ENCODE data around the gene ATG14. TPM values are rescaled to one million over a fixed set of nuclear protein-coding genes. Genes with fewer than 3 reads are reported as not detected.
A peak's percentile ranks its signal among the peaks of the same experiment; 100 is the strongest.

Gene ATG14
- polyA plus RNA-seq, 1 of the 3 experiments (the other 2 are of a cell fraction): 4.3 TPM

DNA sequence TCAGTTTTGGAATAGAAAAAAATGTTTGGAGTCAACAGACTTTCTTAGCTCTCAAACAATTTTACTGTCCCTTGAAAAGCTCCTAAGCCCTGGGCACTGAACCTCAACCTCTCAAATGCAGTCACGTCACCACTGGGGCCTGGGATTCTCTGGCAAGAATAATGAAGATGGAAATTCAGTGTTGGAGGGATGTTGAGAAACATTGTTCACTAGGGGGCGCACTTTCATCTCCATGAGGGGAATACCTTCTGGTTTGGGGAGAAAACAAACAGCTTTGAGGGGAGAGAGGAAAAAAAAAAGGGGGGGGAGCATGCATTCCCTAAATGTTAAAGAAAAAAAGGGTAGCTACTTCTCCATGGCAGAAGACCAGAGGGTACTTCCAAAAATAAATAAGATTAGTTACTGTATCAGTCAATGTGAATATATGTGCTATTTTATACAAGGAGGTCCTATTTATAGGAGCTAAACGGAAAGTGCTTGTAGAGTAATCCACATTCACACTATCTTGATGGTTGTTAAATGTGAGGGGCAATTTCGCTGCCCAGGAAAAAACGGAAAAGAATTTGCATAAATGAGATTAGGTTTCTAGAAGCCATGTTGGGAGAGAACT lies 34.6 kb upstream of the ATG14 start (continued):
- TF ChIP-seq IRF3 (IDR thresholded peaks at IDR 0.05; ENCODE audit: low read depth, low read length): no peak

- no peak overlapping the region for H3K4me2 ChIP-seq
- H3K79me2 ChIP-seq (ENCODE audit: insufficient read depth): no peaks in the 10 kb centered on the region
- H2AFZ ChIP-seq (ENCODE audit: low read depth): no peak overlapping the region
- POLR2A ChIA-PET: no interaction called here
- DNase-seq: no peak
- TF ChIP-seq FOXJ3 (CRISPR knock-in tag; IDR thresholded peaks at IDR 0.05): no peak
- no peak for TF ChIP-seq YY1 (IDR thresholded peaks at IDR 0.05; ENCODE audit: low read depth)
- H3K4me1 ChIP-seq (ENCODE audit: control insufficient read depth in 1 of 2, insufficient read depth in 2 of 2, low read depth in 1 of 2, low read length in 1 of 2): peaks cover 0 to under 1% of the 10 kb centered on the region in 2 experiments; a peak in 1 of 4 replicates
- H3K27me3 ChIP-seq (ENCODE audit: insufficient read depth): 0 out of 2 replicates have a peak, but pooled peaks cover 12% of the 10 kb centered on the region
- CTCF ChIA-PET: interaction anchor here (1.2 to 2.3 kb wide), 2 partner anchors 899 to 1033 kb away, joined by 3 to 8 read pairs; no protein-coding TSS in a partner anchor
- H3K9ac ChIP-seq: no peak overlapping the region
- H3K27ac ChIP-seq (ENCODE audit: low read depth in 2 of 2, low read length in 1 of 2): no peak overlapping the region
- H4K20me1 ChIP-seq (ENCODE audit: insufficient read depth): no peaks in the 10 kb centered on the region
- H3K9me3 ChIP-seq: no peaks in the 10 kb centered on the region
- 90% methylated on average over 9 of the region's 9 CpGs for WGBS (ENCODE audit: low lambda C conversion rate)
- no peaks in the 10 kb centered on the region for H3K9me2 ChIP-seq
- peaks cover 3% of the 10 kb centered on the region for H3F3A ChIP-seq (replicated peaks; ENCODE audit: insufficient read depth)
- no peaks in the 10 kb centered on the region for H3K36me3 ChIP-seq (replicated peaks in 1 of 2; ENCODE audit: control insufficient read depth in 1 of 2, insufficient read depth in 2 of 2, low read length in 1 of 2)
- H3K4me3 ChIP-seq (ENCODE audit: low read depth in 2 of 2, low read length in 1 of 2): no peak overlapping the region
These were observed 29.7 kb upstream of the ATG14 start for GRCh38 chr14:55441286-55441685.

- H3K27ac ChIP-seq (ENCODE audit: low read depth in 2 of 2, low read length in 1 of 2): no peak within 1 kb of the TSS
- POLR2A ChIA-PET: no interaction called here
These were observed 28.8 kb upstream of the ATG14 start, which contains the start of gene TBPL2 for GRCh38 chr14:55440385-55440784. Gene TBPL2 (minus strand): TSS chr14:55440616. CDS start chr14:55440449, 167 bp downstream.

More at GRCh38 chr14:55440385-55440784, 28.8 kb upstream of the ATG14 start, which contains the start of gene TBPL2:
- Histone ChIP-seq H3K9me3 (no peaks in the 10 kb centered on the region), H3K4me1 (ENCODE audit: control insufficient read depth in 1 of 2, insufficient read depth in 2 of 2, low read depth in 1 of 2, low read length in 1 of 2) (no peaks in the 10 kb centered on the region), H3K4me2 (no peak within 1 kb of the TSS), H3K9ac (no peak within 1 kb of the TSS), H4K20me1 (ENCODE audit: insufficient read depth) (no peaks in the 10 kb centered on the region), H3K79me2 (ENCODE audit: insufficient read depth) (no peaks in the 10 kb centered on the region), H3K27me3 (ENCODE audit: insufficient read depth) (0 out of 2 replicates have a peak, but pooled peaks cover 15% of the 10 kb centered on the region), H3K9me2 (no peaks in the 10 kb centered on the region), H3F3A (replicated peaks; ENCODE audit: insufficient read depth) (no peaks in the 10 kb centered on the region), H2AFZ (ENCODE audit: low read depth) (no peak within 1 kb of the TSS), H3K36me3 (replicated peaks in 1 of 2; ENCODE audit: control insufficient read depth in 1 of 2, insufficient read depth in 2 of 2, low read length in 1 of 2) (no peaks in the 10 kb centered on the region), H3K4me3 (ENCODE audit: low read depth in 2 of 2, low read length in 1 of 2) (no peak within 1 kb of the TSS)
- WGBS (ENCODE audit: low lambda C conversion rate): 37% methylated on average over 9 of the region's 29 CpGs
- TF ChIP-seq MXI1 (IDR thresholded peaks at IDR 0.05; ENCODE audit: low read depth, low read length) (no peak), EP300 (IDR thresholded peaks at IDR 0.05; ENCODE audit: borderline replicate concordance in 1 of 2, low read depth in 1 of 2, low read length in 1 of 2) (no peak)
- TF ChIP-seq, protein P1, sequence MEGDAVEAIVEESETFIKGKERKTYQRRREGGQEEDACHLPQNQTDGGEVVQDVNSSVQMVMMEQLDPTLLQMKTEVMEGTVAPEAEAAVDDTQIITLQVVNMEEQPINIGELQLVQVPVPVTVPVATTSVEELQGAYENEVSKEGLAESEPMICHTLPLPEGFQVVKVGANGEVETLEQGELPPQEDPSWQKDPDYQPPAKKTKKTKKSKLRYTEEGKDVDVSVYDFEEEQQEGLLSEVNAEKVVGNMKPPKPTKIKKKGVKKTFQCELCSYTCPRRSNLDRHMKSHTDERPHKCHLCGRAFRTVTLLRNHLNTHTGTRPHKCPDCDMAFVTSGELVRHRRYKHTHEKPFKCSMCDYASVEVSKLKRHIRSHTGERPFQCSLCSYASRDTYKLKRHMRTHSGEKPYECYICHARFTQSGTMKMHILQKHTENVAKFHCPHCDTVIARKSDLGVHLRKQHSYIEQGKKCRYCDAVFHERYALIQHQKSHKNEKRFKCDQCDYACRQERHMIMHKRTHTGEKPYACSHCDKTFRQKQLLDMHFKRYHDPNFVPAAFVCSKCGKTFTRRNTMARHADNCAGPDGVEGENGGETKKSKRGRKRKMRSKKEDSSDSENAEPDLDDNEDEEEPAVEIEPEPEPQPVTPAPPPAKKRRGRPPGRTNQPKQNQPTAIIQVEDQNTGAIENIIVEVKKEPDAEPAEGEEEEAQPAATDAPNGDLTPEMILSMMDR (IDR thresholded peaks at IDR 0.05): peak; percentile 20; the same call in 1 of the 2 replicates
- DNase-seq: no peak
- CTCF ChIA-PET: interaction anchor here (0.9 to 2.3 kb wide), 2 partner anchors 9 to 1034 kb away, joined by 3 to 8 read pairs; no protein-coding TSS in a partner anchor

Data from SK-N-SH (cell line).